Smooth muscle cell of the umbilical artery (primary cell): ENCODE data around the gene THOP1. TPM values are rescaled to one million over a fixed set of nuclear protein-coding genes. Genes with fewer than 3 reads are reported as not detected.

Source experiments
- total RNA-seq: library from RNA; depleted of rRNA; stranded (reverse); fragments of >200 nt; gene quantifications from 2 replicates; pipeline ENCODE4 v1.2.3, GENCODE V29; 2014

THOP1 gene
- 60.0 and 90.5 TPM in 2 replicates for total RNA-seq

GRCh38 chr19:2785244-2785997, at the start of gene THOP1:
Gene THOP1 (plus strand): TSS chr19:2785503. CDS start chr19:2785663, 160 bp downstream.

GRCh38 chr19:2739602-2740313, 45.5 kb upstream of the THOP1 start, which contains the start of gene SLC39A3:
Gene SLC39A3 (minus strand): TSS chr19:2740017. CDS start chr19:2737257, 2,760 bp downstream.

GRCh38 chr19:2782936-2783780, 2.1 kb upstream of the THOP1 start, which contains the start of gene SGTA:
Gene SGTA (minus strand): TSS chr19:2783273. CDS start chr19:2769068, 14,205 bp downstream.

GRCh38 chr19:2819540-2820111, 34.3 kb downstream of the THOP1 start, which contains the start of gene ZNF554:
Gene ZNF554 (plus strand): TSS chr19:2819868. CDS start chr19:2820072, 204 bp downstream.

GRCh38 chr19:2840794-2841791, 55.8 kb downstream of the THOP1 start, which contains the start of gene ZNF555:
Gene ZNF555 (plus strand): TSS chr19:2841475. CDS start chr19:2841573, 98 bp downstream.

Other genes with a start within 250 kb of the THOP1 start
- 0.09 and 0.30 TPM in 2 replicates for gene GNG7, start 82.8 kb upstream of the THOP1 start, total RNA-seq
- gene DIRAS1, start 64.1 kb upstream of the THOP1 start, total RNA-seq: 0.59 and 1.0 TPM in 2 replicates
- gene SLC39A3, start 45.5 kb upstream of the THOP1 start, total RNA-seq: 23.6 and 29.4 TPM in 2 replicates
- 24.3 and 46.1 TPM in 2 replicates for gene SGTA, start 2.2 kb upstream of the THOP1 start, total RNA-seq
- gene ZNF554, start 34.4 kb downstream of the THOP1 start, total RNA-seq: 2.9 and 5.0 TPM in 2 replicates
- gene ZNF555, start 56.0 kb downstream of the THOP1 start, total RNA-seq: 7.2 and 8.3 TPM in 2 replicates
- not detected in 2 replicates for gene ZNF556, start 81.8 kb downstream of the THOP1 start, total RNA-seq
- 3.0 and 3.7 TPM in 2 replicates for gene ZNF57, start 115.4 kb downstream of the THOP1 start, total RNA-seq
- gene ZNF77, start 159.5 kb downstream of the THOP1 start, total RNA-seq: 4.2 and 5.0 TPM in 2 replicates
- gene TLE6, start 192.1 kb downstream of the THOP1 start, total RNA-seq: 0.55 and 0.89 TPM in 2 replicates
- 0.88 and 0.89 TPM in 2 replicates for gene TLE2, start 243.8 kb downstream of the THOP1 start, total RNA-seq